ENCODE measurements around the gene TRAPPC2L.

TRAPPC2L gene

GRCh38 chr16:88911946-88912310 is 55.0 kb downstream of the TRAPPC2L start:
- no peak for DNase-seq
